ENCODE data around the gene PCBP3.

DNA sequence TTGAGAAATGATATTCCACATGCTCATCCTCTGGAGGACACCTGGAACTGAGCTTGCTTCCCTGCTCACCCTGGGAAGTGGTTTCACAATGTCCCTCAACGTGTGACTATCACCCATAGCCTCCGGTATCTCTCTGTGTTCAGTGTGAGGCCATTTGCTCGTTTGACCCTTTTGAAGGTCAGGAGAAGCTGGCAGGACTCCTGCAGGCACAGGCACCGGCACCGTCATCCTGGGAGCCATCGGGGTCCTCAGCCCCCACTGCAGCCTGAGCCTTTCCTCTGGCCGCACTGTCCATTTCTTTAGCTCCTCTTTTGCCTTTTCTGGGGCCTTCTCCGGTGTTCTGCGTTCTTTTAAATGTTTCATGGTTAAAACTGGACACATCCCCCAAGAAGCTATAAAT is 178.5 kb downstream of the PCBP3 start:
- no peak for TF ChIP-seq CTCF (optimal IDR thresholded peaks at IDR 0.05 in 1 of 3, IDR thresholded peaks at IDR 0.05 in 1 of 3, conservative IDR thresholded peaks at IDR 0.05 in 1 of 3; ENCODE audit: extremely low read depth in 1 of 3, insufficient read depth in 2 of 3, low read length in 3 of 3)
- no peak for TF ChIP-seq EZH2 (IDR thresholded peaks at IDR 0.05; ENCODE audit: low read length)
